AG09309 (cell line): ENCODE data around the gene HORMAD1.

ENCODE experiments used
- DNase-seq: peaks from one replicate; pipeline ENCODE4 v3.0.0-alpha.2; 2010; ENCODE audit warnings: low read depth
- H3K4me3 ChIP-seq: 2 replicates; pipeline ENCODE4 v1.5.1; 2011; ENCODE audit warnings: mild to moderate bottlenecking, low read depth, low read length, moderate library complexity; ENCODE audit not compliant: control insufficient read depth
- TF ChIP-seq, protein P1 (sequence below): IDR thresholded peaks from 2 replicates; pipeline ENCODE4 v1.5.1; 2011; ENCODE audit warnings: mild to moderate bottlenecking, low read depth, low read length, inconsistent platforms; ENCODE audit not compliant: insufficient read depth, control insufficient read depth; ENCODE audit errors: missing control alignments

Gene HORMAD1

DNA sequence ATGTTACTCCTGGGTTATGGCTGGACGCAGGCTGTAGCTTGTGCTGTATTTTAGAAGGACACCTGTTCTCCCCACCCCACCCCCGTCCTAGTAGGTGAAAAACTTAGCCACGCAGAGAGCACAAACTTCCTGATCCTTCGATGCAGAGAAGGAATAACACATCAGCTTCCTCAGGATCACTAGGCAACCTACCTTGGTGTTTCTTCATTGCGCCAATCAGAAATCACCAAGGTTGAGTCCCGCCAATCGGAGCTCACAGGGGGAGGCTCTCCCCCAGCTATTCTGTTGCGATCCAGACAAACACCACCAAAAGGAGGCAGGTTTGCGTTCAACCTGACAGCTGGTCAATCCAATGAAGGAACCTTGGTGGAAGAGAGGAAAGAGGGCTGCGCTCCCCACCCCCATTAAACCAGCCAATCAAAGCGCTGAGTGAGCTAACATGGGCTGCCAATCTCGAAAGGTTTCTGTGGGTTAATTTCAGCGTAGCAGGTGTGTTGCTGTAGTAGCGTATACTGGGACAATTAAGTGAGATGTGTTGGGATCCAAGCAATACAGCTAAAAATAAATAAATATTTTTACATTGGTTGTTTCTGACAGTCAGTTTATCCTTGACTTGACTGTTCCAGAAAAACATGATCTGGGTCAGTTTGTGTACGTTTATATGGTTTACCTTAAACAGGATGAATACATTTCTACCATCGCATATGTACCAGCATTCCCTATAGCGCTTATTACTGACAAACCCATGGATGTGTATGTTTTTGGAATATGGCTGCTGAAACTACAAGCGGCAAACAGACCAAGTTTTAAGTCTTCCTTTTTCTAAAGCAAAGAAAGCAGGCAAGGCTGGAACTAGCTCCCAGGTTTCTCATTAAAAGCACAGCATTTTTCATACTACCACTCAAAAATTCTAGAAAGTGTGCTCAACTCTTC, 23.4 kb downstream of the HORMAD1 start, which contains the start of gene GOLPH3L:
Gene GOLPH3L, minus strand, starts transcription at position 160 of the 933 bp plus-strand sequence. CDS start 2,316 bp downstream, outside the sequence.
- TF ChIP-seq, protein P1, sequence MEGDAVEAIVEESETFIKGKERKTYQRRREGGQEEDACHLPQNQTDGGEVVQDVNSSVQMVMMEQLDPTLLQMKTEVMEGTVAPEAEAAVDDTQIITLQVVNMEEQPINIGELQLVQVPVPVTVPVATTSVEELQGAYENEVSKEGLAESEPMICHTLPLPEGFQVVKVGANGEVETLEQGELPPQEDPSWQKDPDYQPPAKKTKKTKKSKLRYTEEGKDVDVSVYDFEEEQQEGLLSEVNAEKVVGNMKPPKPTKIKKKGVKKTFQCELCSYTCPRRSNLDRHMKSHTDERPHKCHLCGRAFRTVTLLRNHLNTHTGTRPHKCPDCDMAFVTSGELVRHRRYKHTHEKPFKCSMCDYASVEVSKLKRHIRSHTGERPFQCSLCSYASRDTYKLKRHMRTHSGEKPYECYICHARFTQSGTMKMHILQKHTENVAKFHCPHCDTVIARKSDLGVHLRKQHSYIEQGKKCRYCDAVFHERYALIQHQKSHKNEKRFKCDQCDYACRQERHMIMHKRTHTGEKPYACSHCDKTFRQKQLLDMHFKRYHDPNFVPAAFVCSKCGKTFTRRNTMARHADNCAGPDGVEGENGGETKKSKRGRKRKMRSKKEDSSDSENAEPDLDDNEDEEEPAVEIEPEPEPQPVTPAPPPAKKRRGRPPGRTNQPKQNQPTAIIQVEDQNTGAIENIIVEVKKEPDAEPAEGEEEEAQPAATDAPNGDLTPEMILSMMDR: peak; percentile 31
- peak; percentile 91 for DNase-seq
- H3K4me3 ChIP-seq: peak within 1 kb of the TSS; percentile 80

DNA sequence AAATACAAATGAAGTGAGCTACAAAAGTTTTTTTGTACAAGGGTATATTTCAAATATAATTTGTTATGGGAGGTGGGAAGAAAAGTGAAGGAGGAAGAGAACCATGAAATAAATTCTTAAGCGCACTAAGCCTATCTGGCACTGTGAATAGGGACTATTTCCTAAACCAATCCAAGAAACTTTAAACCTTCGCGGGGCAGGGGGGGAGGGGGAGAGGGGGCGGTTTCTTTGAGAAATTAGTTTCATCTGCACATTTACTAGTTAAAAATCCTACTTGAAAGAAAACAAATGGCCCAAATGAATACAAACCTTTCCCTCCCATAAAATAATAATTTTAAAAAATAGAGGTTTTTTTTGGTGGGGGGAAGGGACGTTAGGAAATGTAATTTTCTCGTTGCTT, 24.1 kb downstream of the HORMAD1 start:
- no peak for DNase-seq

DNA sequence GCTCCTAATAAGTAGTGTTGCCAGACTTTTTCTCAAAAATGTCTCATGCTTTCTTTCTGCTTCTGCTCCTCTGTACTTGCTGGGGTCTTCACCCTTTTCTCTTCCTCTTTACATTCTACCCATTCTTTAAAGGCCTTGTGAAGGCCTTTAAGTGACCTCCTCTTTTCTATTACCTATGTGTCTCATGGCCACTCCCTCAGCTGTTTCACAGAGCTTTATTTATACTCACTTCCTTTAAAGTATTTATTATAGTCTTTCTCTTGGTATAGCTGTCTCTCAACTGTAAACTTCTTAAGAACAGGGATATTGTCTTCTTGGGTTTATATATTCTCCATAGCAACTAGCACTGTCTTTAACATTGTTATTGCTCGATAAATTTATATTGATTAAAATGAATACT, 24.5 kb downstream of the HORMAD1 start:
- TF ChIP-seq, protein P1: no peak
- peak overlapping the region; percentile 80 for H3K4me3 ChIP-seq
- DNase-seq: no peak

More for the DNA sequence above, 24.1 kb downstream of the HORMAD1 start:
- TF ChIP-seq, protein P1: no peak
- peak overlapping the region; percentile 80 for H3K4me3 ChIP-seq

DNA sequence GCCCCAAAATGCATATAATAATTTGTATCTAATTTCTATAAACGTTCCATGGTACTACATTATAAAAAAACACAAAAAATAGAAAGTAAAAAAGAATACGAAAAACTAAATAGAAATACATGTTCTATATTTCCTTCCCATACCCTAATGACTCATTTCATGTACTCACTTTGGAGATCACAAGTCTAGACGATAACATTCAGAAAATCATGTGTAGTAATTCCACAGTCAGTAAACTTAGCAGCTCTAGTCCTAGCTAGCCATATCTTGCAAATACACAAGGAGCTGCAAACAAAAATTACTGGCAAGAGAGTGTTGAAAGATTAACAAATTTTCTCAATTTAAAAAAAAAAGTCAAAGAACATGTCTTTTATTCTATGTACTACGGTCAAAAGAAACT, 25.1 kb downstream of the HORMAD1 start:
- TF ChIP-seq, protein P1: no peak
- no peak overlapping the region for H3K4me3 ChIP-seq
- no peak for DNase-seq

DNA sequence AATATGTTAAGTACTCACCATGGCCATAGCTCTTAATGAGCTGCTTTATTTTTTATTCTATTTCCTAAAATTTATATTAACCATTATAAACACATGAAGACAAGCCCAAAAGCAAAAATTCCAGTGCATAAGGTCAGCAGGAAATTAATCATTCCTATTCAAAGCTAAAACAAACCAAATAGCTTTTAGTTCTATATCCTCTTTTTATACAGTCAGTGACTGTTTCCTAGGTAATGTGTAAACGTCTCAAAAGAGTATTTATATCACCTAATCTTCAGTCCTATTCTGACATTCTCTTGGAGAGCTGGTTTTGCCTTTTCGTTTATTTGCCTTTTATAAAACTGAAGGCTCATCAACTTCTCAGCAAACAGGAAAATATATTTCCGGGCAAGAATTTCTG, 28.0 kb downstream of the HORMAD1 start:
- TF ChIP-seq, protein P1: no peak
- no peak overlapping the region for H3K4me3 ChIP-seq
- DNase-seq: no peak

DNA sequence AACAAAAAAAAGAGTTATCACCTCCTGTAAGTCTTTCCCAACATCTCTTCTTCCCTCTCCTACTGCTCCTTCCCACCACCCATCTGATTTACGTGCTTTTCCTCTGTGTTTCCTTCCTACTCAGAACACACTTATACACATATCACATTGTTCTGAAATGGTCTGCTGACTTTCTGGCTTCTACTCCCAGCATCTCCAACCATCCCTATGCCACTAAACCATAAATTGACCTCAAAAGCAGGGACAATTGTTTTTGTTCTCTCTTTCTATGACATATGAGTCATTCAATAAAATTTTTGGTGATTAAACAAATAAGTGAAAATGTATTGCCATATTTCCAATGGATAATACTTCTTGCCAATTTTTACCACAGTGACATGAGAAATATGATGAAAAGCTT, 31.9 kb downstream of the HORMAD1 start:
- DNase-seq: no peak
- TF ChIP-seq, protein P1: no peak
- no peak overlapping the region for H3K4me3 ChIP-seq
